CD14-positive monocyte (primary cell): ENCODE data around the gene DDX51. TPM values are rescaled to one million over a fixed set of nuclear protein-coding genes. Genes with fewer than 3 reads are reported as not detected.

Experiments used
- DNase-seq, 3 donors: peaks; one replicate each; pipeline ENCODE4 v3.0.0-alpha.2; 2011 to 2022
- H2AFZ ChIP-seq: 2 replicates; pipeline ENCODE4 v1.6.0; 2012; ENCODE audit warnings: mild to moderate bottlenecking, low read depth, low read length, inconsistent platforms; ENCODE audit not compliant: insufficient read depth, poor library complexity, severe bottlenecking
- H3K27ac ChIP-seq, 2 donors: 1 replicate in 1 of 2; 2 replicates in 1 of 2; pipeline ENCODE4 v1.5.1; 2012 to 2013; ENCODE audit warnings: low read length in 2 of 2, control low read depth in 1 of 2, inconsistent platforms in 1 of 2, low read depth in 1 of 2, mild to moderate bottlenecking in 1 of 2
- H3K27me3 ChIP-seq, 2 donors: one replicate each; pipeline versions ENCODE4 v1.6.0 to v1.6.1; 2011 to 2013; ENCODE audit warnings: low read length in 2 of 2; ENCODE audit not compliant: control insufficient read depth in 2 of 2, insufficient read depth in 2 of 2
- H3K36me3 ChIP-seq, 2 donors: replicated peaks in 1 of 2; 1 replicate in 1 of 2; 2 replicates in 1 of 2; pipeline versions ENCODE4 v1.5.1 to v1.6.1; 2012 to 2013; ENCODE audit warnings: low read length in 2 of 2, control low read depth in 1 of 2, inconsistent platforms in 1 of 2, mild to moderate bottlenecking in 1 of 2; ENCODE audit not compliant: insufficient read depth in 2 of 2, control insufficient read depth in 1 of 2
- H3K4me1 ChIP-seq, 2 donors: 1 replicate in 1 of 2; 2 replicates in 1 of 2; pipeline versions ENCODE4 v1.5.1 to v1.6.1; 2012 to 2013; ENCODE audit warnings: low read length in 2 of 2, control low read depth in 1 of 2, inconsistent platforms in 1 of 2, mild to moderate bottlenecking in 1 of 2, moderate library complexity in 1 of 2; ENCODE audit not compliant: insufficient read depth in 2 of 2, control insufficient read depth in 1 of 2
- H3K4me2 ChIP-seq: replicated peaks from 2 replicates; pipeline ENCODE3; 2012; ENCODE audit warnings: low read length, moderate library complexity, mild to moderate bottlenecking; ENCODE audit not compliant: poor library complexity, severe bottlenecking; ENCODE audit errors: extremely low read depth
- H3K4me3 ChIP-seq, 3 experiments: fragments of 200-600 bp in 1 of 3; sonication (generic) in 1 of 3; replicated peaks in 1 of 3; 1 replicate in 2 of 3; 2 replicates in 1 of 3; pipeline ENCODE4 v1.5.1; 2011 to 2013; ENCODE audit warnings: low read length in 3 of 3, mild to moderate bottlenecking in 3 of 3, control low read depth in 2 of 3, low read depth in 2 of 3, inconsistent platforms in 1 of 3, moderate library complexity in 1 of 3
- H3K79me2 ChIP-seq: 2 replicates; pipeline ENCODE4 v1.6.0; 2012; ENCODE audit warnings: mild to moderate bottlenecking, control low read depth, inconsistent platforms, low read length, moderate library complexity; ENCODE audit not compliant: insufficient read depth
- H3K9ac ChIP-seq: 2 replicates; pipeline ENCODE4 v1.6.0; 2017; ENCODE audit warnings: low read length, mild to moderate bottlenecking; ENCODE audit not compliant: insufficient read depth, poor library complexity, severe bottlenecking
- H3K9me3 ChIP-seq, 2 donors: replicated peaks in 1 of 2; 1 replicate in 1 of 2; 2 replicates in 1 of 2; pipeline versions ENCODE4 v1.5.1 to v1.6.1; 2012 to 2013; ENCODE audit warnings: low read length in 2 of 2, control low read depth in 1 of 2; ENCODE audit not compliant: control insufficient read depth in 1 of 2, insufficient read depth in 1 of 2
- H4K20me1 ChIP-seq: 2 replicates; pipeline ENCODE4 v1.6.0; 2012; ENCODE audit warnings: mild to moderate bottlenecking, low read length, control low read depth, moderate library complexity; ENCODE audit not compliant: insufficient read depth
- H3K27ac Mint-ChIP-seq, 7 donors: one replicate each; pipeline ENCODE4 v1.8.0; 2020; ENCODE audit warnings: mild to moderate bottlenecking in 7 of 7, mixed read lengths in 7 of 7, moderate library complexity in 6 of 7, inconsistent platforms in 2 of 7
- H3K27me3 Mint-ChIP-seq, 3 donors: one replicate each; pipeline ENCODE4 v1.8.0; 2021 to 2022; ENCODE audit warnings: low read depth in 3 of 3, mild to moderate bottlenecking in 3 of 3, mixed read lengths in 3 of 3, moderate library complexity in 3 of 3, inconsistent platforms in 1 of 3
- H3K36me3 Mint-ChIP-seq, 2 donors: one replicate each; pipeline ENCODE4 v1.8.0; 2020; ENCODE audit warnings: mixed read lengths in 2 of 2, inconsistent platforms in 1 of 2, mild to moderate bottlenecking in 1 of 2
- H3K4me1 Mint-ChIP-seq: one replicate; pipeline ENCODE4 v1.8.0; 2020; ENCODE audit warnings: mild to moderate bottlenecking, mixed read lengths
- H3K4me3 Mint-ChIP-seq, 2 donors: one replicate each; pipeline ENCODE4 v1.8.0; 2020; ENCODE audit warnings: mild to moderate bottlenecking in 2 of 2, mixed read lengths in 2 of 2, moderate library complexity in 1 of 2
- H3K9me3 Mint-ChIP-seq, 7 donors: one replicate each; pipeline ENCODE4 v1.8.0; 2020 to 2022; ENCODE audit warnings: mixed read lengths in 7 of 7, mild to moderate bottlenecking in 6 of 7, moderate library complexity in 6 of 7, inconsistent platforms in 2 of 7
- CTCF ChIP-seq: fragments of 200-600 bp; IDR thresholded peaks from one replicate; pipeline ENCODE4 v1.8.0; 2022; ENCODE audit warnings: antibody characterized with exemption, mild to moderate bottlenecking
- WGBS: methylation state at CpG from one replicate; pipeline ENCODE4 v1.1.5; 2013; ENCODE audit warnings: missing lambda C conversion rate; ENCODE audit not compliant: insufficient coverage; 5-methylcytosine and 5-hydroxymethylcytosine counted together
- intact Hi-C, 2 donors: fragments of 100-400 bp; cut with micrococcal nuclease; formaldehyde crosslinking; loops; one replicate each; pipeline versions ENCODE4 v1.15.0 to v1.15.1; 2023
- polyA plus RNA-seq, 3 donors: library from polyadenylated mRNA; depleted of rRNA in 1 of 3; unstranded in 2 of 3; stranded (reverse) in 1 of 3; fragments of 300-500 nt in 2 of 3; fragments of >200 nt in 1 of 3; fragmentation: Illumina TruSeq in 2 of 3; gene quantifications; 1 replicate in 2 of 3; 2 replicates in 1 of 3; pipeline ENCODE4 v1.2.3, GENCODE V29; 2012 to 2021

DDX51 gene
- polyA plus RNA-seq, 3 donors: 1.7 to 24.9 (median 2.7) TPM

- Mint-ChIP-seq H3K36me3 (peaks cover 8 to 12% of the 10 kb centered on the region in 2 donors), H3K4me3 (no peak overlapping the region), H3K27ac (no peak overlapping the region), H3K27me3 (peaks cover 0 to 5% (median 0%) of the 10 kb centered on the region in 3 donors), H3K4me1 (no peaks in the 10 kb centered on the region), H3K9me3 (peaks cover 0 to 11% (median 1%) of the 10 kb centered on the region in 7 donors)
- TF ChIP-seq CTCF: no peak
- Histone ChIP-seq H3K36me3 (peaks cover 0 to 3% of the 10 kb centered on the region in 2 donors), H3K4me1 (no peaks in the 10 kb centered on the region), H3K4me2 (no peak overlapping the region), H3K4me3 (no peak overlapping the region), H3K27ac (no peak overlapping the region), H2AFZ (no peak overlapping the region), H4K20me1 (no peaks in the 10 kb centered on the region), H3K9me3 (no peaks in the 10 kb centered on the region), H3K27me3 (no peaks in the 10 kb centered on the region), H3K79me2 (no peaks in the 10 kb centered on the region), H3K9ac (no peak overlapping the region)
- no peak for DNase-seq
- 94% methylated on average over 32 of the region's 39 CpGs for WGBS
- intact Hi-C loops: no loop called here
Observed at GRCh38 chr12:132132609-132133430, 11.3 kb downstream of the DDX51 start.

- 98% methylated on average over 14 of the region's 14 CpGs for WGBS
- H3K27me3 Mint-ChIP-seq: peaks cover 0 to 5% (median 0%) of the 10 kb centered on the region in 3 donors
- H3K4me1 Mint-ChIP-seq: no peaks in the 10 kb centered on the region
- H3K27me3 ChIP-seq: no peaks in the 10 kb centered on the region
- no peaks in the 10 kb centered on the region for H4K20me1 ChIP-seq
- H3K4me1 ChIP-seq: no peaks in the 10 kb centered on the region
- peaks cover 7 to 12% of the 10 kb centered on the region in 2 donors for H3K36me3 ChIP-seq
- intact Hi-C loops: no loop called here
- no peaks in the 10 kb centered on the region for H3K79me2 ChIP-seq
- H2AFZ ChIP-seq: no peak overlapping the region
- no peak overlapping the region for H3K9ac ChIP-seq
- no peak for DNase-seq
- no peak overlapping the region for H3K4me3 ChIP-seq
- peaks cover 0 to 11% (median 2%) of the 10 kb centered on the region in 7 donors for H3K9me3 Mint-ChIP-seq
- no peak for TF ChIP-seq CTCF
- H3K27ac Mint-ChIP-seq: no peak overlapping the region
- no peak overlapping the region for H3K4me2 ChIP-seq
- H3K9me3 ChIP-seq: no peaks in the 10 kb centered on the region
- no peak overlapping the region for H3K27ac ChIP-seq
- H3K4me3 Mint-ChIP-seq: no peak overlapping the region
- peaks cover 13 to 17% of the 10 kb centered on the region in 2 donors for H3K36me3 Mint-ChIP-seq
Observed at GRCh38 chr12:132131952-132132351, 12.2 kb downstream of the DDX51 start.
